Keratinocyte (primary cell): ENCODE data around the gene PNMT. TPM values are rescaled to one million over a fixed set of nuclear protein-coding genes. Genes with fewer than 3 reads are reported as not detected.

Experiments used
- DNase-seq: peaks from one replicate; pipeline ENCODE4 v3.0.0-alpha.2; 2011; ENCODE audit warnings: low read depth, missing footprints, low spot score
- FAIRE-seq: peaks from 2 replicates; lab custom pipeline; 2011; peaks lifted over from hg19 to GRCh38; lab: Jason Lieb, UNC
- H2AFZ ChIP-seq: 2 replicates; pipeline ENCODE4 v1.6.0; 2012; ENCODE audit warnings: low read length, control low read depth, inconsistent platforms; ENCODE audit not compliant: control insufficient read depth
- H3K27ac ChIP-seq: 2 replicates; pipeline ENCODE4 v1.5.1; 2011; ENCODE audit warnings: low read length; ENCODE audit not compliant: control insufficient read depth, insufficient read depth
- H3K27me3 ChIP-seq: 3 replicates; pipeline ENCODE4 v1.6.0; 2011; ENCODE audit warnings: low read length; ENCODE audit not compliant: control insufficient read depth, insufficient read depth; ENCODE audit errors: extremely low read depth
- H3K36me3 ChIP-seq, 2 experiments: 2 replicates in 1 of 2; 3 replicates in 1 of 2; pipeline ENCODE4 v1.5.1; 2011; ENCODE audit warnings: low read length in 2 of 2, mild to moderate bottlenecking in 1 of 2; ENCODE audit not compliant: control insufficient read depth in 2 of 2, insufficient read depth in 2 of 2; ENCODE audit errors: extremely low read depth in 1 of 2
- H3K4me1 ChIP-seq: 3 replicates; pipeline ENCODE4 v1.5.1; 2011; ENCODE audit warnings: low read length; ENCODE audit not compliant: control insufficient read depth, insufficient read depth; ENCODE audit errors: extremely low read depth
- H3K4me2 ChIP-seq: 3 replicates; pipeline ENCODE4 v1.6.0; 2011; ENCODE audit warnings: low read depth, low read length; ENCODE audit not compliant: control insufficient read depth, insufficient read depth; ENCODE audit errors: extremely low read depth
- H3K4me3 ChIP-seq, 3 experiments: fragments of 200-600 bp in 1 of 3; sonication (generic) in 1 of 3; 2 replicates in 2 of 3; 3 replicates in 1 of 3; pipeline ENCODE4 v1.5.1; 2011 to 2016; ENCODE audit warnings: low read length in 3 of 3, mild to moderate bottlenecking in 3 of 3, control low read depth in 2 of 3, inconsistent platforms in 1 of 3, low read depth in 1 of 3, mixed read lengths in 1 of 3, mixed run types in 1 of 3, moderate library complexity in 1 of 3; ENCODE audit not compliant: control insufficient read depth in 2 of 3, insufficient read depth in 2 of 3; ENCODE audit errors: extremely low read depth in 1 of 3
- H3K79me2 ChIP-seq: 2 replicates; pipeline ENCODE4 v1.6.0; 2012; ENCODE audit warnings: low read length; ENCODE audit not compliant: control insufficient read depth, insufficient read depth
- H3K9ac ChIP-seq: 3 replicates; pipeline ENCODE4 v1.6.0; 2011; ENCODE audit warnings: low read length; ENCODE audit not compliant: control insufficient read depth, insufficient read depth; ENCODE audit errors: extremely low read depth
- H3K9me1 ChIP-seq: 3 replicates; pipeline ENCODE4 v1.6.0; 2011; ENCODE audit warnings: low read length; ENCODE audit not compliant: control insufficient read depth, insufficient read depth; ENCODE audit errors: extremely low read depth
- H3K9me3 ChIP-seq: 2 replicates; pipeline ENCODE4 v1.5.1; 2012; ENCODE audit warnings: low read depth, low read length; ENCODE audit not compliant: control insufficient read depth
- H4K20me1 ChIP-seq: 3 replicates; pipeline ENCODE4 v1.6.0; 2011; ENCODE audit warnings: low read length; ENCODE audit not compliant: control insufficient read depth, insufficient read depth; ENCODE audit errors: extremely low read depth
- CTCF ChIP-seq, 3 experiments: IDR thresholded peaks in 1 of 3; conservative IDR thresholded peaks in 1 of 3; optimal IDR thresholded peaks in 1 of 3; 2 replicates in 2 of 3; 3 replicates in 1 of 3; pipeline versions ENCODE3 to v1.5.1; 2011; ENCODE audit warnings: low read length in 3 of 3, mild to moderate bottlenecking in 3 of 3, moderate library complexity in 2 of 3, control low read depth in 1 of 3, inconsistent platforms in 1 of 3; ENCODE audit not compliant: insufficient read depth in 2 of 3; ENCODE audit errors: extremely low read depth in 1 of 3
- EZH2 ChIP-seq: IDR thresholded peaks from one replicate; pipeline ENCODE4 v1.6.1; 2012; ENCODE audit warnings: inconsistent platforms, mild to moderate bottlenecking, low read length, moderate library complexity
- dilution Hi-C: fragments of 300-500 bp; cut with MboI; formaldehyde crosslinking; loops from one replicate; pipeline ENCODE4 v1.7.0; 2020; ENCODE audit warnings: low sequenced_read_pairs; ENCODE audit not compliant: extremely low pct_ligation_motif_present
- polyA plus RNA-seq, 5 experiments: library from polyadenylated mRNA; depleted of rRNA in 3 of 5; stranded (reverse) in 3 of 5; stranded (forward) in 1 of 5; unstranded in 1 of 5; fragments of >200 nt; gene quantifications; 1 replicate in 1 of 5; 2 replicates in 3 of 5; 3 replicates in 1 of 5; pipeline versions ENCODE4 v1.2.1 to v1.2.3, GENCODE V29; 2011 to 2012; ENCODE audit warnings: missing spikeins in 2 of 5, low read depth in 1 of 5, low replicate concordance in 1 of 5

The PNMT gene
- polyA plus RNA-seq, 1 donor (not counting 4 experiments of a cell fraction or from before 2014, with no cell fraction given), result not detected

- no peak overlapping the region for H3K4me3 ChIP-seq
- no peak overlapping the region for H3K4me2 ChIP-seq
- H2AFZ ChIP-seq, result no peak overlapping the region
- no peaks in the 10 kb centered on the region for H3K9me3 ChIP-seq
- H3K36me3 ChIP-seq, result peaks cover 6 to 21% of the 10 kb centered on the region in 2 experiments
- no peaks in the 10 kb centered on the region for H3K27me3 ChIP-seq
- TF ChIP-seq CTCF (optimal IDR thresholded peaks at IDR 0.05 in 1 of 3, IDR thresholded peaks at IDR 0.05 in 1 of 3, conservative IDR thresholded peaks at IDR 0.05 in 1 of 3; ENCODE audit: extremely low read depth in 1 of 3, insufficient read depth in 2 of 3, low read length in 3 of 3), result no peak
- TF ChIP-seq EZH2, result no peak
- H3K4me1 ChIP-seq, result peaks cover 5% of the 10 kb centered on the region
- no peak overlapping the region for H3K27ac ChIP-seq
- DNase-seq (no peak), FAIRE-seq (no peak)
- H3K79me2 ChIP-seq, result no peaks in the 10 kb centered on the region
- dilution Hi-C loops, result no loop called here
- no peaks in the 10 kb centered on the region for H4K20me1 ChIP-seq
- no peaks in the 10 kb centered on the region for H3K9me1 ChIP-seq
- H3K9ac ChIP-seq, result no peak overlapping the region
These were observed 8.3 kb upstream of the PNMT start for GRCh38 chr17:39660011-39660360.

- Histone ChIP-seq H3K27ac (no peak overlapping the region), H3K9ac (no peak overlapping the region), H3K9me1 (no peaks in the 10 kb centered on the region), H3K36me3 (peaks cover 6 to 21% of the 10 kb centered on the region in 2 experiments), H4K20me1 (no peaks in the 10 kb centered on the region), H3K4me1 (peaks cover 5% of the 10 kb centered on the region), H3K4me2 (no peak overlapping the region), H3K4me3 (no peak overlapping the region), H3K79me2 (no peaks in the 10 kb centered on the region), H2AFZ (no peak overlapping the region), H3K9me3 (no peaks in the 10 kb centered on the region), H3K27me3 (peaks cover 2% of the 10 kb centered on the region)
- TF ChIP-seq CTCF (optimal IDR thresholded peaks at IDR 0.05 in 1 of 3, IDR thresholded peaks at IDR 0.05 in 1 of 3, conservative IDR thresholded peaks at IDR 0.05 in 1 of 3; ENCODE audit: extremely low read depth in 1 of 3, insufficient read depth in 2 of 3, low read length in 3 of 3) (no peak), EZH2 (no peak)
- DNase-seq, result no peak
- dilution Hi-C loops, result no loop called here
- no peak for FAIRE-seq
These were observed 7.6 kb upstream of the PNMT start for GRCh38 chr17:39660397-39661385.
